Adrenal gland (tissue), 12 donors: ENCODE data around the gene ZNF19. TPM values are rescaled to one million over a fixed set of nuclear protein-coding genes. Genes with fewer than 3 reads are reported as not detected.
A peak's percentile ranks its signal among the peaks of the same experiment; 100 is the strongest.

Experiments used
- DNase-seq, 7 donors: peaks; one replicate each; pipeline ENCODE4 v3.0.0-alpha.2; 2019 to 2020
- H3K27ac ChIP-seq, 5 donors: fragments of 200-600 bp; sonication (generic) in 4 of 5; 1 replicate in 3 of 5; 2 replicates in 2 of 5; pipeline versions ENCODE4 v1.5.1 to v1.8.0; 2016 to 2020; ENCODE audit warnings: mild to moderate bottlenecking in 1 of 5
- H3K27me3 ChIP-seq: fragments of 200-600 bp; 2 replicates; pipeline ENCODE4 v1.8.0; 2021
- H3K36me3 ChIP-seq, 2 donors: fragments of 200-600 bp; replicated peaks in 1 of 2; 1 replicate in 1 of 2; 2 replicates in 1 of 2; pipeline versions ENCODE4 v1.5.1 to v1.8.0; 2018 to 2022
- H3K4me1 ChIP-seq, 2 donors: fragments of 200-600 bp; replicated peaks in 1 of 2; 1 replicate in 1 of 2; 2 replicates in 1 of 2; pipeline versions ENCODE4 v1.5.1 to v1.8.0; 2018 to 2021
- H3K4me3 ChIP-seq, 4 donors: fragments of 200-600 bp; sonication (generic) in 3 of 4; one replicate each; pipeline ENCODE4 v1.5.1; 2016 to 2018
- H3K9me3 ChIP-seq, 3 donors: fragments of 200-600 bp; sonication (generic) in 1 of 3; replicated peaks in 1 of 3; 1 replicate in 2 of 3; 2 replicates in 1 of 3; pipeline versions ENCODE4 v1.5.1 to v1.8.0; 2016 to 2021
- CTCF ChIP-seq, 6 experiments: fragments of 450-650 bp in 4 of 6; fragments of 200-600 bp in 2 of 6; sonication (generic) in 1 of 6; IDR thresholded peaks; 1 replicate in 5 of 6; 2 replicates in 1 of 6; pipeline versions ENCODE4 v1.5.1 to v1.8.0; 2016 to 2021; ENCODE audit warnings: antibody characterized with exemption in 6 of 6, mild to moderate bottlenecking in 2 of 6, moderate library complexity in 1 of 6
- POLR2A ChIP-seq, 2 donors: fragments of 450-650 bp; IDR thresholded peaks; one replicate each; pipeline ENCODE4 v1.6.1; 2017; ENCODE audit warnings: antibody characterized with exemption in 2 of 2, mild to moderate bottlenecking in 2 of 2, moderate library complexity in 1 of 2
- WGBS, 4 donors: extraction: QIAGEN DNeasy Blood & Tissue Kit in 2 of 4; methylation state at CpG; one replicate each; pipeline versions ENCODE4 v1.1.5 to v1.1.7; 2013 to 2017; 5-methylcytosine and 5-hydroxymethylcytosine counted together
- intact Hi-C, 2 donors: fragments of 100-400 bp; cut with DNase I; formaldehyde crosslinking; loops; one replicate each; pipeline versions ENCODE4 v1.14.1 to v1.15.0; 2022 to 2023
- polyA plus RNA-seq, 3 donors: library from polyadenylated mRNA; stranded (reverse); fragments of 200-250 nt in 2 of 3; fragments of 350-450 nt in 1 of 3; fragmentation: Illumina TruSeq in 1 of 3; extraction: RNeasy Lipid Tissue Mini Kit (QIAGEN cat#74804) in 1 of 3; gene quantifications; one replicate each; pipeline ENCODE4 v1.2.3, GENCODE V29; 2013 to 2014
- total RNA-seq, 9 donors: library from RNA; depleted of rRNA in 4 of 9; stranded (reverse); fragments of >200 nt in 4 of 9; fragments of 120-200 nt in 1 of 9; fragmentation: NEBNext Ultra II Directional in 1 of 9; extraction: Animal tissue kit (Norgen Biotek cat#: 25700) in 1 of 9; gene quantifications; one replicate each; pipeline versions ENCODE4 v1.1.0 to v1.2.4, GENCODE V29; 2013 to 2023
- donor health status: healthy with polysubstance abuse.
- donor health status: Bipolar disorder and iron deficiency.
- donor health status: DM: yes; HTN: yes; CAD: no.
- donor health status: DM: no; HTN: no; CAD: no.
- donor health status: DM: no; HTN: no; CAD: no.
- donor health status: DM: yes; HTN: yes; CAD: no.

The ZNF19 gene
- total and polyA plus RNA-seq, 12 donors = 0.24 to 10.4 (median 4.9) TPM

DNA sequence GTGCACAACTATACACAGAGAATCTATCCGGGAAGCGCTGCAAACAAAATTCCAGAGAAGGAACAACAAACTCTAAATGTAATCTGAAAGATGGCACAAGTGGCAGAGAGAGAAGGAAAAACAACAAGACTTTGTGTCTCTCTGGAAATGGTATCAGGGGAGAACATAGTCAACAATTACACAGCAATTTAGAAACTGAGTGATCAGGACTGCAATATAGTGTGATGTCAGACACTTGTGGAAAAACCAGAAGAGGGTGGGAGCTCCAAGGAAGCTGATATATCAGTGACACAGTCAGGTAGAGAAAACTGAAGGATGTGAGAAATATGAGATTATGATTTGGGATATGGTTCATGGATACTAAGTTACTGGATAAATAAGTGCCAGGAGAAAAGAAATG lies 8.2 kb downstream of the ZNF19 start:
- Histone ChIP-seq H3K27me3 (no peaks in the 10 kb centered on the region), H3K4me3 (no peak overlapping the region), H3K4me1 (peaks cover 3 to 12% of the 10 kb centered on the region in 2 donors), H3K36me3 (peaks cover 0 to 21% of the 10 kb centered on the region in 2 donors), H3K27ac (no peak overlapping the region), H3K9me3 (no peaks in the 10 kb centered on the region)
- WGBS, 4 donors = 92 to 95% (median 94%) methylated on average over 2 of the region's 2 CpGs
- no peak for DNase-seq
- intact Hi-C loops = no loop called here
- TF ChIP-seq CTCF (IDR thresholded peaks at IDR 0.05) = no peak
- no peak for TF ChIP-seq POLR2A (IDR thresholded peaks at IDR 0.05)

GRCh38 chr16:71479420-71479819 lies 9.7 kb downstream of the ZNF19 start:
- peaks cover 0 to 27% of the 10 kb centered on the region in 2 donors for H3K36me3 ChIP-seq
- intact Hi-C loops = no loop called here
- TF ChIP-seq POLR2A (IDR thresholded peaks at IDR 0.05) (no peak), CTCF (IDR thresholded peaks at IDR 0.05) (peak in 5 of 6 experiments; percentile 20 to 45 (median 32))
- no peak overlapping the region for H3K27ac ChIP-seq
- H3K9me3 ChIP-seq = no peaks in the 10 kb centered on the region
- DNase-seq = peak in 5 of 7 donors; percentile 25 to 46 (median 30)
- WGBS, 4 donors = 44 to 59% (median 53%) methylated on average over 3 of the region's 3 CpGs
- no peak overlapping the region for H3K4me3 ChIP-seq
- H3K4me1 ChIP-seq = peaks cover 3 to 7% of the 10 kb centered on the region in 2 donors
- no peaks in the 10 kb centered on the region for H3K27me3 ChIP-seq

GRCh38 chr16:71476457-71477124 lies 12.5 kb downstream of the ZNF19 start:
- Histone ChIP-seq H3K9me3 (no peaks in the 10 kb centered on the region), H3K27ac (no peak overlapping the region), H3K27me3 (no peaks in the 10 kb centered on the region), H3K4me3 (no peak overlapping the region), H3K4me1 (no peaks in the 10 kb centered on the region), H3K36me3 (peaks cover 0 to 27% of the 10 kb centered on the region in 2 donors)
- intact Hi-C loops = no loop called here
- no peak for DNase-seq
- 92 to 96% (median 95%) methylated on average over 4 of the region's 4 CpGs for WGBS, 4 donors
- no peak for TF ChIP-seq POLR2A (IDR thresholded peaks at IDR 0.05)
- TF ChIP-seq CTCF (IDR thresholded peaks at IDR 0.05) = no peak

DNA sequence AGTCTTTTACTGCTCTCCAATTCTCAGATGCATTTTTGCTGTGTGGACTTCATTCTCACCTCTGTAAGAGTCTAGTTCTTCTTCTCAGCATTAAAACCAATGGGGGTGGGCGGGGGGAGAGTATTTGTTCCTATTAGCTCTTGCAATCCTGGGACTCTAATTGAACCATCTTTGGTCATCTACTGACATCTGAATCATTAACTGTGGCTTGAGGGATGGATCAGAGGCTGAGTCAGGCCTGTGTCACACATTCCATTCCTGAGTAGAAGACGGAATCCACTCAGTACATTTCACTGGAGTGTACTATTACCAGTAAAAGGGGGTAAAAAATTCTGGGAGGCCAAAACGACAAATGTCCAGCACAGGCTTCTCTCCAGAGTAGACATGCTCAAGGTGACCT lies 14.3 kb downstream of the ZNF19 start:
- Histone ChIP-seq H3K27ac (no peak overlapping the region), H3K9me3 (no peaks in the 10 kb centered on the region), H3K4me3 (no peak overlapping the region), H3K27me3 (no peaks in the 10 kb centered on the region), H3K4me1 (no peaks in the 10 kb centered on the region), H3K36me3 (peaks cover 0 to 27% of the 10 kb centered on the region in 2 donors)
- intact Hi-C loops = no loop called here
- WGBS, 4 donors = 74 to 81% (median 79%) methylated on average over 3 of the region's 3 CpGs
- DNase-seq = no peak
- no peak for TF ChIP-seq POLR2A (IDR thresholded peaks at IDR 0.05)
- TF ChIP-seq CTCF (IDR thresholded peaks at IDR 0.05) = no peak
